GM18867 (cell line): ENCODE results near the gene PLCB3.

Source experiments
- ATAC-seq: cut with Tn5 transposase; IDR thresholded peaks from one replicate; pipeline ENCODE4 v1.9.1; 2021; ENCODE audit warnings: mild to moderate bottlenecking, moderate library complexity; ENCODE audit not compliant: unreplicated experiment

PLCB3 gene

GRCh38 chr11:64235437-64236161 is 15.7 kb upstream of the PLCB3 start:
- ATAC-seq: no peak

- no peak for ATAC-seq
Measured at GRCh38 chr11:64237484-64237951, 13.8 kb upstream of the PLCB3 start.

GRCh38 chr11:64238076-64238475 is 13.3 kb upstream of the PLCB3 start:
- ATAC-seq: no peak

GRCh38 chr11:64238999-64239398 is 12.3 kb upstream of the PLCB3 start:
- ATAC-seq: no peak

GRCh38 chr11:64239662-64240434 is 11.5 kb upstream of the PLCB3 start:
- ATAC-seq: no peak

- peak; percentile 54 for ATAC-seq
Measured at GRCh38 chr11:64240435-64241240, 10.7 kb upstream of the PLCB3 start, which contains the start of gene FKBP2. Gene FKBP2, plus strand, starts transcription at chr11:64241095. Its CDS starts 1,293 bp downstream, at chr11:64242388.

GRCh38 chr11:64241241-64241490 is 10.2 kb upstream of the PLCB3 start:
- peak; percentile 67 for ATAC-seq

- peak; percentile 61 for ATAC-seq
Measured at GRCh38 chr11:64241491-64242374, 9.6 kb upstream of the PLCB3 start.

- ATAC-seq: no peak
Measured at GRCh38 chr11:64243236-64243854, 8.0 kb upstream of the PLCB3 start.

GRCh38 chr11:64244107-64244506 is 7.2 kb upstream of the PLCB3 start:
- no peak for ATAC-seq

- no peak for ATAC-seq
Measured at GRCh38 chr11:64244966-64245365, 6.4 kb upstream of the PLCB3 start.

GRCh38 chr11:64245401-64245796 is 5.9 kb upstream of the PLCB3 start:
- no peak for ATAC-seq

- ATAC-seq: no peak
Measured at GRCh38 chr11:64245797-64246620, 5.3 kb upstream of the PLCB3 start.

GRCh38 chr11:64246621-64246870 is 4.8 kb upstream of the PLCB3 start:
- peak; percentile 11 for ATAC-seq

- peak; percentile 38 for ATAC-seq
Measured at GRCh38 chr11:64246871-64247728, 4.2 kb upstream of the PLCB3 start, which contains the start of gene PPP1R14B. Gene PPP1R14B, minus strand, starts transcription at chr11:64246943. Its CDS starts 270 bp downstream, at chr11:64246673.

- ATAC-seq: no peak
Measured at GRCh38 chr11:64247729-64248531, 3.4 kb upstream of the PLCB3 start.

GRCh38 chr11:64248578-64248977 is 2.8 kb upstream of the PLCB3 start:
- ATAC-seq: no peak

GRCh38 chr11:64249038-64249437 is 2.3 kb upstream of the PLCB3 start:
- ATAC-seq: no peak
